ENCODE data around the gene CCNY. TPM values are rescaled to one million over a fixed set of nuclear protein-coding genes. Genes with fewer than 3 reads are reported as not detected.

Gene CCNY
- total and polyA plus RNA-seq, 2 of the 13 experiments (the other 11 are each of a cell fraction or from before 2014, with no cell fraction given) = 48.2 to 54.7 TPM

DNA sequence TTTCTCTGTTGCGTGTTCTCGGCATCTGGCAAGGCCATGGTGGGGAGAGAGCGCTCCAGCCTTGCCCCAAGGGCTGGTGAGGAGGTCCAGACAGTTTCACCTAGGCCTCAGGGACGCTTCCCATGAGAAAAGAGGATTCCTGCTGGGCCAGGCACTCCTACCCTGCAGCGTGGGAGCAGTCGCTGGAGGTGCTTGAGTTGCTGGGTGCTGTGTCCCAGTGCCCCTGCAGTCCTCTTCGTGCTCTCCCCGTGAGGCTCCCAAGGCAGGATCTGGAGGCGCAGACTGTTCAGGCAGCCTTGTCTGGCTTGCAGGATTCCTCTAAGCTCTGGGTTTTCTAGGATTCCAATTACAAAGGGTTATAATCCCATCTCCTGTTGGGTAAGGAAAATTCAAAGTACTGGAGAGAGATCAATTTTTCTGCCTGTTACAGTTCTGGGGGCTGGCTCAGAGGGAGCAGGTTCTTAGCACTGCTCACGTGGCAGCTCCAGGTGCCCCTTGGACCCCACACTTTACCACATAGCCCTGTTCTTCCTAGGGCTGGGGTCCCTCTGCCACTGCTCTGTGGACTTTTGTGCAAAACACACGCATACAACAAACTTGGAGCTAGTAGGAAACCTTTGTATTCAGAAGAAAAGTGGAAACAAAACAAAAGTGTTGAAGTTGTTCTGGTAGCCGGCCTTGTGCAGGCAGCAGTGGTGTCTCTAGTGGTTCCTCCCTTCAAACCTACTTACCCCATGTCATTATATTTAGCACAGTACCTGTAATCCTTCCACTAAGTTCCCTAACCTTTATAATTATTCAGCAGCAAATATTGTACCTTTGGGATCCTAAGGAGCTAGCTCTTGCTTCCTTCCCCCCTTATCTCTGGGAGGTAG, 60.5 kb downstream of the CCNY start (continued):
- TF ChIP-seq ZNF235 (CRISPR knock-in tag; IDR thresholded peaks at IDR 0.05; ENCODE audit: borderline replicate concordance) (no peak), SRSF1 (optimal IDR thresholded peaks at IDR 0.05; ENCODE audit: low read depth, low read length) (no peak), ZFYVE20 (CRISPR knock-in tag; IDR thresholded peaks at IDR 0.05; ENCODE audit: borderline replicate concordance, low read depth) (no peak), NAIF1 (CRISPR knock-in tag; IDR thresholded peaks at IDR 0.05; ENCODE audit: borderline replicate concordance) (no peak), ZNF143 (CRISPR knock-in tag; IDR thresholded peaks at IDR 0.05) (no peak), ZMYM4 (CRISPR knock-in tag; IDR thresholded peaks at IDR 0.05) (peak; percentile 43; the same call in 1 of the 2 replicates), U2AF1 (optimal IDR thresholded peaks at IDR 0.05; ENCODE audit: low read depth, low read length) (no peak), SMARCE1 (IDR thresholded peaks at IDR 0.05; ENCODE audit: borderline replicate concordance) (no peak), ZNF761 (CRISPR knock-in tag; conservative IDR thresholded peaks at IDR 0.05) (no peak), NFYB (CRISPR knock-in tag; IDR thresholded peaks at IDR 0.05) (no peak), SP5 (CRISPR knock-in tag; IDR thresholded peaks at IDR 0.05; ENCODE audit: borderline replicate concordance, low read depth) (no peak), RFXAP (CRISPR knock-in tag; IDR thresholded peaks at IDR 0.05; ENCODE audit: borderline replicate concordance) (no peak), MEIS2 (CRISPR knock-in tag; IDR thresholded peaks at IDR 0.05) (no peak), ZNF124 (CRISPR knock-in tag; IDR thresholded peaks at IDR 0.05) (peak; percentile 43; the same call in 1 of the 2 replicates), HOXA3 (CRISPR knock-in tag; IDR thresholded peaks at IDR 0.05) (peak; percentile 59; the same call in 1 of the 2 replicates), AHDC1 (CRISPR knock-in tag; IDR thresholded peaks at IDR 0.05; ENCODE audit: borderline replicate concordance) (peak; percentile 73; the same call in 1 of the 2 replicates)
- TF ChIP-seq, protein P1, sequence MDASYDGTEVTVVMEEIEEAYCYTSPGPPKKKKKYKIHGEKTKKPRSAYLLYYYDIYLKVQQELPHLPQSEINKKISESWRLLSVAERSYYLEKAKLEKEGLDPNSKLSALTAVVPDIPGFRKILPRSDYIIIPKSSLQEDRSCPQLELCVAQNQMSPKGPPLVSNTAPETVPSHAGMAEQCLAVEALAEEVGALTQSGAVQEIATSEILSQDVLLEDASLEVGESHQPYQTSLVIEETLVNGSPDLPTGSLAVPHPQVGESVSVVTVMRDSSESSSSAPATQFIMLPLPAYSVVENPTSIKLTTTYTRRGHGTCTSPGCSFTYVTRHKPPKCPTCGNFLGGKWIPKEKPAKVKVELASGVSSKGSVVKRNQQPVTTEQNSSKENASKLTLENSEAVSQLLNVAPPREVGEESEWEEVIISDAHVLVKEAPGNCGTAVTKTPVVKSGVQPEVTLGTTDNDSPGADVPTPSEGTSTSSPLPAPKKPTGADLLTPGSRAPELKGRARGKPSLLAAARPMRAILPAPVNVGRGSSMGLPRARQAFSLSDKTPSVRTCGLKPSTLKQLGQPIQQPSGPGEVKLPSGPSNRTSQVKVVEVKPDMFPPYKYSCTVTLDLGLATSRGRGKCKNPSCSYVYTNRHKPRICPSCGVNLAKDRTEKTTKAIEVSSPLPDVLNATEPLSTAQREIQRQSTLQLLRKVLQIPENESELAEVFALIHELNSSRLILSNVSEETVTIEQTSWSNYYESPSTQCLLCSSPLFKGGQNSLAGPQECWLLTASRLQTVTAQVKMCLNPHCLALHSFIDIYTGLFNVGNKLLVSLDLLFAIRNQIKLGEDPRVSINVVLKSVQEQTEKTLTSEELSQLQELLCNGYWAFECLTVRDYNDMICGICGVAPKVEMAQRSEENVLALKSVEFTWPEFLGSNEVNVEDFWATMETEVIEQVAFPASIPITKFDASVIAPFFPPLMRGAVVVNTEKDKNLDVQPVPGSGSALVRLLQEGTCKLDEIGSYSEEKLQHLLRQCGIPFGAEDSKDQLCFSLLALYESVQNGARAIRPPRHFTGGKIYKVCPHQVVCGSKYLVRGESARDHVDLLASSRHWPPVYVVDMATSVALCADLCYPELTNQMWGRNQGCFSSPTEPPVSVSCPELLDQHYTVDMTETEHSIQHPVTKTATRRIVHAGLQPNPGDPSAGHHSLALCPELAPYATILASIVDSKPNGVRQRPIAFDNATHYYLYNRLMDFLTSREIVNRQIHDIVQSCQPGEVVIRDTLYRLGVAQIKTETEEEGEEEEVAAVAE (CRISPR knock-in tag; IDR thresholded peaks at IDR 0.05; ENCODE audit: borderline replicate concordance) = no peak
- TF ChIP-seq, protein P2, sequence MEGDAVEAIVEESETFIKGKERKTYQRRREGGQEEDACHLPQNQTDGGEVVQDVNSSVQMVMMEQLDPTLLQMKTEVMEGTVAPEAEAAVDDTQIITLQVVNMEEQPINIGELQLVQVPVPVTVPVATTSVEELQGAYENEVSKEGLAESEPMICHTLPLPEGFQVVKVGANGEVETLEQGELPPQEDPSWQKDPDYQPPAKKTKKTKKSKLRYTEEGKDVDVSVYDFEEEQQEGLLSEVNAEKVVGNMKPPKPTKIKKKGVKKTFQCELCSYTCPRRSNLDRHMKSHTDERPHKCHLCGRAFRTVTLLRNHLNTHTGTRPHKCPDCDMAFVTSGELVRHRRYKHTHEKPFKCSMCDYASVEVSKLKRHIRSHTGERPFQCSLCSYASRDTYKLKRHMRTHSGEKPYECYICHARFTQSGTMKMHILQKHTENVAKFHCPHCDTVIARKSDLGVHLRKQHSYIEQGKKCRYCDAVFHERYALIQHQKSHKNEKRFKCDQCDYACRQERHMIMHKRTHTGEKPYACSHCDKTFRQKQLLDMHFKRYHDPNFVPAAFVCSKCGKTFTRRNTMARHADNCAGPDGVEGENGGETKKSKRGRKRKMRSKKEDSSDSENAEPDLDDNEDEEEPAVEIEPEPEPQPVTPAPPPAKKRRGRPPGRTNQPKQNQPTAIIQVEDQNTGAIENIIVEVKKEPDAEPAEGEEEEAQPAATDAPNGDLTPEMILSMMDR (CRISPR knock-in tag; IDR thresholded peaks at IDR 0.05) = no peak

All from HepG2 (cell line).